COLO829 (cell line): ENCODE measurements around the gene GMEB1.
"Not testable (repeated sequence)": the region's sequence is repeated elsewhere in the genome, so short reads cannot be mapped to it uniquely, and the experiment has no call there.

Experiments
- DNase-seq: peaks from one replicate; pipeline ENCODE4 v3.0.0; 2012; ENCODE audit warnings: low spot score

Gene GMEB1

GRCh38 chr1:28668191-28668955 lies at the start of gene GMEB1:
Gene GMEB1 (plus strand): TSS chr1:28668784. CDS start chr1:28683613, 14,829 bp downstream.
- DNase-seq, result peak; percentile 79

GRCh38 chr1:28631713-28632112 lies 36.9 kb upstream of the GMEB1 start:
- no peak for DNase-seq

GRCh38 chr1:28632560-28632959 lies 36.0 kb upstream of the GMEB1 start:
- no peak for DNase-seq

GRCh38 chr1:28640766-28641165 lies 27.8 kb upstream of the GMEB1 start:
- no peak for DNase-seq

GRCh38 chr1:28642056-28642846 lies 26.3 kb upstream of the GMEB1 start:
- peak; percentile 13 for DNase-seq

- peak; percentile 90 for DNase-seq
Observed at GRCh38 chr1:28642847-28643635, 25.5 kb upstream of the GMEB1 start, which contains the start of gene TAF12. Gene TAF12 (minus strand): TSS chr1:28643067. CDS start chr1:28622081, 20,986 bp downstream.

GRCh38 chr1:28644494-28644893 lies 24.1 kb upstream of the GMEB1 start:
- no peak for DNase-seq

GRCh38 chr1:28645406-28645805 lies 23.2 kb upstream of the GMEB1 start:
- DNase-seq, result not testable (repeated sequence)

- DNase-seq, result no peak
Observed at GRCh38 chr1:28646040-28646439, 22.5 kb upstream of the GMEB1 start.

GRCh38 chr1:28648008-28648473 lies 20.5 kb upstream of the GMEB1 start:
- DNase-seq, result peak; percentile 90

- DNase-seq, result peak; percentile 93
Observed at GRCh38 chr1:28648474-28649198, 19.9 kb upstream of the GMEB1 start, which contains the start of gene RNU11. Gene RNU11 (plus strand): TSS chr1:28648600.

GRCh38 chr1:28653063-28653462 lies 15.5 kb upstream of the GMEB1 start:
- DNase-seq, result not testable (repeated sequence)

GRCh38 chr1:28653870-28654269 lies 14.7 kb upstream of the GMEB1 start:
- not testable (repeated sequence) for DNase-seq

- DNase-seq, result not testable (repeated sequence)
Observed at GRCh38 chr1:28655448-28656311, 12.9 kb upstream of the GMEB1 start.

GRCh38 chr1:28656335-28656734 lies 12.2 kb upstream of the GMEB1 start:
- DNase-seq, result no peak

GRCh38 chr1:28663871-28664470 lies 4.6 kb upstream of the GMEB1 start:
- no peak for DNase-seq

- no peak for DNase-seq
Observed at GRCh38 chr1:28666806-28667205, 1.8 kb upstream of the GMEB1 start.

- peak; percentile 54 for DNase-seq
Observed at GRCh38 chr1:28668956-28669723, 556 bp downstream of the GMEB1 start.

GRCh38 chr1:28671254-28671780 lies 2.7 kb downstream of the GMEB1 start:
- DNase-seq, result no peak
